ENCODE measurements around the gene PSMA5.
"Not testable (repeated sequence)": the region's sequence is repeated elsewhere in the genome, so short reads cannot be mapped to it uniquely, and the experiment has no call there.

The PSMA5 gene

DNA sequence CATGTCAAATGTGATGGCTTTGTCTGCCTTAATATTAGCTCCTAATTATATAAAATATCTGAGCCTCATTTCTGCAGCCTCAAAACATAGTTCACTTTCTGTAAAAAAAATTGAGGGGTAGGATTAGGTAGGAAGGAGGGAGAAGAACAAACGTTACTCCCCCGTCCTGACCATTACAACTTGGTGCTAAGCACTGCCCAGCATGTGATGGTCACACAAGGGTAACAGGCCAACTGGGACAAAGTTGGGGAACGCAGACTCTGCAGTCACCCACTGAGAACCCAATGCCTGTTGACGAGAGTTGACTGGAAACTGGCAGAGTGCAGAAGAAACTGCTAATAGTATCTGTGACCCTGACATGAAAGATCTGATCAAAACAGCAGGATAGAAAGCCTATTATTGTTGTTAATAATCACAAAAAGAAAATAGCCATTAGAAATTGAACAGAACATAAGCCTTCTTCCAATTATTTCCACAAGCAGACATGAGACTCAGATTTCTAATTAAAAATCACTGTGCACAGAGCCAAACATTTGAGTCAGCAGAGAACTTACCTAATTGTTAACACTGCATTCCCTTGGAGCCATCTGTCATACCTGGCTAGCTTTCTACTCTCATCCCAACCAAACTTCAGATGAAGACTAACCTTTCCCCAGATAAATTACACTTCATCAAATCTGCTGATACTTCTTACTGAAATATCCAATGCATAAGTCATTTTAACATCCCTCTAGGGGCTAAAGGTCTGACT is 34.0 kb downstream of the PSMA5 start:
- no peak for DNase-seq

DNA sequence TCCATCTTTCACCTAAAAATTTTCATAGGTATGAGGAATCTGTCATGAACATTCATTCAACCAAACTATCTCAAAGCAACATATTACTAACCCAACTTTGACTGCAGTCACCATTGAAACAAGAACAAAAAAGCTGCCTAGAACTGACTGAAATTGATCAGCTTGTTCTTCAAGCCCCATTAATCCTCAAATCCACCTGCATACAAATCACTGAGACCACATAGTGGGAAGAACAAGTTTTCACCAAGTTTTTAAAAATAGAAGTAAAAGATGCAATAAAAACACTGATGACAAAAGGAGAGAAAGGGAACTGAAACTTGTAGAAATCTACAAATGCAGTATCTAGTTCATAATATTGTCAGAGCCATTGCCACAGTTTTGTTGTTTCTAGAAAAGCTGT is 34.6 kb downstream of the PSMA5 start:
- DNase-seq = no peak

DNA sequence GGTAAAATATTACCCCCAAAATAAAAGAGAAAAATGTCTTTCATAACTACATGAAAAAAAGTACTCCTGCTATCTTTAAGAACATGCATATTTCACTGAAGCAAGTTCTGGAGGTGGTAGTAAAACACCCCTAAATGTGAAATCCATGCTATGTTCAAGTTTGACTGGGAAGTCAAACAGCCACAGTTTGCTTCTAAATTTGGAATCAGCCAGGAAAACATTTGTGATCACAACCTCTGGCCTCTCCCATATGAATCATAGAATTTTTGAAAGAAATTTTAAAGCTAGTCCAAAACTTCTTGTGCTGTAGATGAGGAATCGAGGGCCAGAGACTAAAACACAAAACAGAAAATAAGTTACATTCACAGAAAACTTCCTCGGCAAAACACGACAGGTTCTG is 35.1 kb downstream of the PSMA5 start:
- DNase-seq = peak; percentile 43

DNA sequence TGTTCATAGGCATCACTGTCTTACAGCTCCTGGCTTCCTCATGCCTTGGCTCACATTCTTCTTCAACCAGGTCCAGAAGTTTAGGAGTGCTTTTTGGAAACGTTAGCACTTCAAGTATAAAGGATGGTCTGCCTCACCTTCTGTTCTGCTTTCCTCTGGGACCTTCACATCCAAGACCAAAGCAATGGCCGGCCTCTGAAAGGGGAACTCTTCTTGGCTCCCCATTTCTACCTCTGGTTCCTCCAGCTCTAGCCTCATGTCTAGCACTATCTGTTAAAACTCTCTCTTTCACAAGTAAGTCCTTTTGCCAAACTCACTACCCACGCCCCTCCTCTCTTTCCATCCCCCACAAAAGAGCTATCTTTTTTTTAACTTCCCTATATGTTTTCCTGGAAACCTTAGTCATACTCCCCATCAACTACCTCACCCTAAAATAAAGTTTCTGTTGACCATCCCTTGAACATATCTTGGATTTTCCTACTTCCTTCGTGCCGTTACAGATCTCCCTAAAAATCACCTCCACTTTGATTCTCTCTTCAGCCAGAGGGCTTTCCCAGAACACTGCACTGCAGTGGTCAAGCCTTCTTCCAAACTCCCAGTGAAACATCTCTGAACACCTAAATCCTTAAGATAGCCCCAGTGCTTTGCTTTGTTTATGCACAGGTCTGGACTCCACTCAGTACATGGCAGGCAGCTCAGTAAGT is 36.5 kb downstream of the PSMA5 start:
- DNase-seq = no peak

DNA sequence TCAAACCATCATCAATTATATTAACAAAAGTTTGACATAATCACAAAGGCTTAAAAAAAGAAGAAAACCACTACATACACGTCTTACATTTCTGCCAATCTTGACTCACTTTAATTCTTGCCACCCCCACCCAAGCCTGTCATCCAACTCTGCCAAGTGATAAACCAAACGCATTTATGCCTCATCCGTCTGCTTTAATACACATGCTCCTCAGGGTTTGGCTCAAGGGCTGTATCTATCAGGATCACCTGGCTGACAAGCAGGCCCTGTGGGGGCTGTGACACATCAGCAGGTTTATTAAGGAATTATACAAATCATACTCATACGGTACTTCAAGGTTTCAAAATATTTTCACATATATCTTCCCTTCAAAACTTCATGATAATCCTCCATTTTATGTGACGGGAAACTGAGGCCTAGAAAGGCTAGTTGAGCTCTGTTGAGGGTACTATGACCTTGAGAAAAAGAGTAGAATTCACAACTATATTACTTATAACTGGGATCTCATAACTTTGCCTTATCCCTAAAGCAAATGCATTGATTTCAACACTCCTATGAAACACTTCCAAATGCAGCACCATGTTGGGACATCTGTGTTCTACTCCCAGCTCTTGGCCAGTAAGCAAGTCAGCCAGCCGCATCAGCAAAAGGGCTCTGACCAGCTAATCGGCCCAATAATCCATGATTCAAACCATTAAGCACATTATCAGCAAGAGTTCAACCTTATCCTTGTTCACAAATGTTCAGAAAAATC is 37.2 kb downstream of the PSMA5 start:
- DNase-seq = no peak

DNA sequence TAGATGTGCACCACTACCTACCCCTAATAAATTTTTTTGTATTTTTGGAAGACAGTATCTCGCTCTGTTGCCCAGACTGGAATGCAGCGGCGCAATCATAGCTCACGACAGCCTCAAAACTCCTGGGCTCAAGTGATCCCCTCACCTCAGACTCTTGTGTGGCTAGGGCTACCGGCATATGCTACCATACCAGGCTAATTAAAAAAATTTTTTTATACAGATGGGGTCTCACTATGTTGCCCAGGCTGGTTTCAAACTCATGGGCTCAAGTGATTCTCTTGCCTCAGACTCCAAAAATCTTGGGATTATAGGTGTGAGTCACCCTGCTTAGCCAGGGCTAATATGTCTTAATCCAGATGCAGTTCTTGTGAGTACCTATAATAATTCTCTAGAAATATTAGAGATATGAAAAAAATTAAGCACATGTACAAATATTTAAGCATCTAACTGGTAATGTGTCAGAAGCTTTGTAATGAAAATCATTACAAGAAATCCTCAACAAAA is 38.0 kb downstream of the PSMA5 start:
- no peak for DNase-seq

DNA sequence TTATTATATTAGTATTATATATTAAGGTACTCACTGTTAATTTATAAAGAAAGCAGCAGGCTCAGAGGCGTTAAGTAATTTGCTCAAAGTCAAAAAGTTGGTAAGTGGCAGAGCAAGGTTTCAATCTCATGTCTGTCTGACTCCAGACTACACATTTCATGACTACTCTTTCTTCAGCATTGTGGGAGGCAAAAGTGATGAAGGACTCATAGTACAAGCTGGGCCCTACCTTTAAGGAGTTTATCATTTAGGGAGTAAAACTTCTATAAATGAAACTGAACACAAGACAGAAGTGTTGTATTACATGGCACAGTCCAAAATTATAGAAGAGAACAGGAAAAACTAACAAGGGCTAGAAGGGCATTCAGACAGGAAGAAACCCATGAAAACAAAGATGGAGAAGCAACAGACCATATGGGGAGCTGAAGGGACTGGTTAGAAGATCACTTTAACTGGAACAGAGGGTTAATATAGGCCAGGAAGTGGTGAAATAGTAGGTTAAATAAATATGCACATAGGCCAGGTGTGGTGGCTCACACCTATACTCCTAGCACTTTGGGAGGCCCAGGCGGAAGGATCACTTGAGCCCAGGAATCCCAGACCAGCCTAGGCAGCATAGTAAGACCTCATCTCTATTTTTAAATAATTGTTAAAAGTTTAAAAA is 40.1 kb downstream of the PSMA5 start:
- no peak for DNase-seq

DNA sequence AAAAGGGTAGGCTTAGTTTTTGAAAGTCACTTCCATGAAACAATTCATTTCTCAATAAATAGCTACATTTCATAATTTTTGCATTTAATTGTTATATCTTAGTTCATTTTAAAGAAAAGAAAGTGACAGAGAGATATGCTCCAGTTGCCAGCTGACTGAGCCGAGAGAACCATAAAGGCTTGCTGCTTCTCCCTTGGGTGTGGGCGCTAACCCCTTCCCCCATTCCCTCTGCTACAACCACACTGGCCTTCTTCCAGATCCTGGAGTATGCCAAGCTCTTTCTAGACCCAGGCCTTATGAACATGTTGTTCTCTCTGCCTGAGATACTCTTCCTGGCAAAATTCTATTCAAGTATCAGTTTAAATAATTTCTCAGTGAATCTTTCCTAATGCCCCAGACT is 40.8 kb downstream of the PSMA5 start:
- no peak for DNase-seq

DNA sequence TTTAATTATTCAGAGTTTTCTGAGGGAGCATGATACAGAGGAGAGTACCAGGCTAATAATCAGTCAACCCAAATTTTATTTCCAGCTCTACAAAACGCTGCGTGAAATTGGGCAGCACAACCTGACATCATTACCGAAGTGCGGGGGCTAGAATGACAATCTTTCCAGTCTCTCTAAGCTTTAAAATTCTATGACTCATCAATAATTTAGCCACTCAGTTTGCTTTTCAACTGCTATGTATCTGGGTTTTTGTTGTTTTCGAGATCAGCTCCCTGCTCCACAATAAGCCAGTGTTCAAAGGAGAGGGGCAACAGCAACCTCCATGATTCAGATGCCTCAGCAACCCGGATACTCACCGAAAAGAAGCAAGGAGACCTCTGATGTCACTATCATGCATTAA is 42.4 kb downstream of the PSMA5 start:
- no peak for DNase-seq

DNA sequence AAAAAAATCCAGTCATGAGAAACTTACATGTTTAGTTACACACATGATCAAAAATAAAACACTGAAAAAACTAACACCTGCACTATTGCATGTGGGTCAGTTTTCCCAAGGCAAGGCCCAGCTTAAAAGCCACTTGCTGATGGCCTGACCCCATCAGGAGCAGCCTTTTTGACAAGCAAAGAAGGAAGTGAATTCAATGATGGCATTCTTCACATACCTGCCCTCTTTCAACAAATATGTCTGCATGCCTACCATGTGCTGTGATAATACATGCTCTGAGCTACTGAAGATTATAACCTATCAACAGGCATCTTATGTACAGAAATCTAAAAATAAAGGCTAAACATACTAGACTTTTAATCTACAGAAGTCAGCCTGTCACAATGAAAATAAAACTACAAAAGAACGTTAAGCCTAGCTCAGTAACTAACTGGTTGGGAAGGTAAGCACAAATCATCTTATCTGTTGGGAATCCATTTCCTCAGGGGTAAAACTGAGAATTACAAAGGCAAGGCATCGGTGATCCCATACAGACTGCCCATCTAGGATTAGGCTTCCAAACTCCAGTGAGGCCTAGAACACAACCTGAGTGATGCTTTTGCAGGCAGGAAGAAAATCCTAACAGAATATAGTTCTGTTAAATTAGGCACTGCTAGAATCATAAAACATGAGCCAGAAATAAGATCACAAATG is 43.0 kb downstream of the PSMA5 start:
- DNase-seq = no peak

DNA sequence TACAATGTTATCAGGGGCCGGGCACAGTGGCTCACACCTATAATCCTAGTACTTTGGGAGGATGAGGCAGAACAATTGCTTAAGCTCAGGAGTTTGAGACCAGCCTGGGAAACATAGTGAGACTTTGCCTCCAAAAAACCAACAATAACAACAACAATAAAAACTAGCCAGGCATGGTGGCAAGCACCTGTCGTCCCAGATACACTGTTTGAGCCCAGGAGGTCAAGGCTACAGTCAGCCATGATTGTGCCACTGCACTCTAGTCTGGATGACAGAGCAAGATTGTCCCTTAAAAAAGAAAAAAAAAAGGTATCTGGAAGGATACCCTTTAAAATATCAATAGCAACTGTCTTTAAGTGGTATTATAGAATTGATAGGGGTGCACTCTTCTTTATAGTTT is 44.7 kb downstream of the PSMA5 start:
- no peak for DNase-seq

DNA sequence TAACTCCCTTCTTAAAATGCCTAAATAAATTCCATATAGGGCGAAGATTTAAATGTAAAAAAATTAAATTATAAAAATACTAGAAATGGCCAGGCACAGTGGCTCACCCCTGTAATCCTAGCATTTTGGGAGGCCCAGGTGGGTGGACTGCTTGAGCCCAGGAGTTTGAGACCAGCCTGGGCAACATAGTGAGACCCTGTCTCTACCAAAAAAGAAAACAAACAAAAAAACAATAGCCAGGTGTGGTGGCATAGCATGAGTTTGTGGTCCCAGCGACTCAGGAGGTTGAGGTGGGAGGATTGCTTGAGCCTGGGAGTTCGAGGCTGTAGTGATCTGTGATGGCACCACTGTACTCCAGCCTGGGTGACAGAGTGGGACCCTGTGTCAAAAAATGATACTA is 46.3 kb downstream of the PSMA5 start:
- no peak for DNase-seq

DNA sequence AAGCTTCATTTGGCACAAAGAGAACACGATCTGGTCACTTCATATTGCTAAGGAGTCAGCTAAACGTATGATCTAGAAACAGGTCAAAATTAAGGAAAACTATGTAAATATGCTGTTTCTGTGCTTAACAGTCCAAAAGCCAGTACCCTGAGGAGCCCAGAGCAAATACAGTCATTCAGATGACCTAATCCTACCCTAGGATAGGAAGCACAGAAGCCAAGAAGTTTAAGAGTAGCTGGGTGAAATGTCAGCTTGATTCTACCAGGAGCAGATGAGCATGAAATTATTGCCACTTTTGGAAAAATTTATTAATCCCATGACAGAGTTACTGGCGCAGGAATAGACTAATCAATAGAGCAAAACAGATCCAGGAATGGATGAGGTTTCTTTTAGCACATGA is 46.8 kb downstream of the PSMA5 start:
- no peak for DNase-seq

DNA sequence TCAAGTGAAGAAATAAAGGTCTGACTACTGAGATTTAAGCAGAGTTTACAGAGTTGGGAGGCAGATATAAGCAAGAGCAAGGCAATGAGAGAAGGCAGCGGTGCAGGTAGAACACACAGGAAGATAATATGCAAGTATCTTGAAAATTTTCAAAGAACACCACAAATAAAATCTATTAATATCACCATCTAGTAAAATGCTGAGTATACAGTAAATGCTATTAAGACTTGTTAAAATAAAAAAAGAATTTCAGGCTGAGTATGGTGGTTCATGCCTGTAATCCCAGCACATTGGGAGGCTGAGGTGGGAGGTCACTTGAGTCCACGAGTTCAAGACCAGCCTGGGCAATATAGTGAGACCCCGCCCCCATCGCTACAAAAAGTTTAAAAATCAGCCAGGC is 48.5 kb downstream of the PSMA5 start:
- DNase-seq = no peak

DNA sequence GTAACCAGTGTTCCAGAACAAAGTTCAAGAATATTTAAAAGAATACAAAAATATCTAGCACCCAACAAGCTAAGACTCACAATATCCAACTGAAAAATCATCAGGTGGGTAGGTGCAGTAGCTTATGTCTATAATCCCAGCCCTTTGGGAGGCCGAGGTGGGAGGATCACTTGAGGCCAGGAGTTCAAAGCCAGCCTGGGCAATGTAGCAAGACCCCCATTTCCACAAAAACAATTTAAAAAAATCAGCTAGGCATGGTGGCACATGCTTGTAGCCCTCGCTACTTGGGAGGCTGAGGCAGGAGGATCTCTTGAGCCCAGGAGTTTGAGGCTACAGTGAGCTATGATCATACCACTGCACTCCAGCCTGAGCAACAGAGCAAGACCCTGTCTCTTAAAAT is 52.6 kb downstream of the PSMA5 start:
- not testable (repeated sequence) for DNase-seq

DNA sequence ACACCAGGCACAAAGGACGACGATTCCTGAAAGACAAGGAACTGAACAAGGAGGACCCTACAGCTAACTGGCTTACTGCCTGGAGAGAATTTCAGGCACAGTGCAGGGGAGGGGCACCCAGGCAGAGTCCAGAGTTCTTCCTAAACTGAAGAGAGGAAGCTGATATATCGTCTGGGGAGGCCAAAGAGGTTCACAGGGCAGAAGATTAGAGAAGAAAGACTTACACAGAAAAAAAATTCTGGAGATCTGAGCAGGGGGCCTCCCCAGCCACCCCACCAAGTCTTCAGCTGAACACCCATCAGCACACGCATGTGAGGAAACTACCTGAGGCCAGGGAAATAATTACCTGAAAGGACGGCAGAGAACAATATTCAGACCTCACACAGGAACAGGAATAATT is 53.1 kb downstream of the PSMA5 start:
- DNase-seq = no peak

DNA sequence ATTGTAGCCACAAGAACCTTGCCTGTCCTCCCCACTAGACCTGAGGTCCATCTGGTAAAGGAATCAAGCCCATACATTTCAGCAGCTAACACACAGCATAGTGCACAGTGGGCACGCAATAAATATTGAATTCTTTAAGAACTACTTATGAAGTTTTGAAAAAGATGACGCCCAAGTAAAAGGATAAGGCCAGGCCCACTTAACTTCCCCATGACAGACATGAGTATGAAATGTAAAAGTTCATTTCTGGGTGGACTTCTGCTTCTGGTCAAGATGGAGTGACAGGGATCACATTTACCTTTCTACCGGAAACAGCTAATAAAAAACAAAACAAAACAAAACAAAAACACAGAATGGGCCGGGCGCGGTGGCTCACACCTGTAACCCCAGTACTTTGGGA is 54.0 kb downstream of the PSMA5 start:
- DNase-seq = no peak

DNA sequence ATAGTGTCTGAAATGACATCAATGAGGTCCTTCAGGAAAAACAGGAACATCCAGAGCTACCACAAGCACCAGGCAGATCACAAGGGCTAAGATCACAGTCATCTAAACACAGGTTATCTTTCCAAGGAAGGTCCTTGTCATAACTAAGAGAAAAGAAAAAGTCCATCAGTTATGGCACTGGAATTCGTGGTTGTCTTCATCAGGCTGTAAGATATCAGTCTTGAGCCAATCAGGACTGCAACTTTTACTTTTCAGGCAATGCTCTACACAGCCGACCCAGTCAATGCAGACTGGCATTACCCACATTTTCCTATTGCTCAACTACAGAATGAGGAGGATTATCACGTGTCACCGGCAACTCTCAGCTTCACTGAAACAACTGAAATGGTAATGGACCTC is 54.9 kb downstream of the PSMA5 start:
- DNase-seq = peak; percentile 70

DNA sequence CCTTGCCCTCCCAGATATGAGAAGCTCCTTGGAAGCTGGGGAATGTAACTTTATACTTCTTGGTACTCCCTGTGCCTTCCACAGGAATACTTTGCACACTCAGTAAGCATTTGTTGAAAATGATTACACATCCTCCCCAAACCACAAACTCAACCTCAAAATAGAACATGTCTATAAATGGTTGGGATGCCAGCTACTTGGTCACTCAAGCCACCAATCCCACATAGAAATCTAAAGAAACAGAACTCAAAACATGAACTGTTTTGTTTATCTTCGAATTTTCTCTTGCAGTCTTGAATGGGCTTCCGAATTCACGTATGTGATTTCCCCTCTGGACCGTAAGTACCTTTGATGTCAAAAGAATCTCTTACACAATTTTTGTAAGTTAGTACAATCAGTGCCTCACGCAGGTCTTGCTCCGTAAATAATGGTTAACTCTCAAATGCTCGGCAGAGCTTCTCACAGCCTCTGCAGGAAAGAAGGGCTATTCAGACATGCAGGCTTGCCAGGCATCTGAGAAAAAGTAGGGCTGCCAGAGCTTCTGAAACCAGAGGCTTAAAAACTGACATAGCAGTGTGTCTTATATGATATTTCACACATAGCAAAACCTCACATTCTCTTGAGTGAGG is 55.4 kb downstream of the PSMA5 start:
- peak; percentile 97 for DNase-seq

DNA sequence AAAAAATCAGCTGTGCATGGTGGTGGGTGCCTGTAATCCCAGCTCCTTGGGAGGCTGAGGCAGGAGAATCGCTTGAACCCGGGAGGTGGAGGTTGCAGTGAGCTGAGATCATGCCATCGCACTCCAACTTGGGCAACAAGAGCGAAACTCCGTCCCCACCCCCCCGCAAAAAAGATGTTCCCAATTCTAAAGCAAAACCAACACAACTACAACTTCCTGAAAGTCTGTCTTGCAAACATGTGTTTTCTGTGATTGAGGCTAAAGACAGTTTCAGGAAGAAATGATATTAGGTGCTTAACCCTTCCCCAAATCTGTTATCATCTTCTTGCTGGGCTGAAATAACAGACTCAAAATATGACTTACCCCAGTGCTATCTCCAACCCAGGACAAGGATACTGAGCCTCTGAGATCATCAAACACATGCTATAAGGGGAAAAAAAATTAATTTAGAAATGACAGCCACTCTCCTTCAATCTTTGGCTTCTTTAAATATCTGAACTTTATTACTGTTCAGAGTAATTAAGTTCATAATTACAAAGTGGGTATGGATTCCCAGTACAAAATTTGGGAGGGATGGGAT is 57.0 kb downstream of the PSMA5 start:
- peak; percentile 68 for DNase-seq

DNA sequence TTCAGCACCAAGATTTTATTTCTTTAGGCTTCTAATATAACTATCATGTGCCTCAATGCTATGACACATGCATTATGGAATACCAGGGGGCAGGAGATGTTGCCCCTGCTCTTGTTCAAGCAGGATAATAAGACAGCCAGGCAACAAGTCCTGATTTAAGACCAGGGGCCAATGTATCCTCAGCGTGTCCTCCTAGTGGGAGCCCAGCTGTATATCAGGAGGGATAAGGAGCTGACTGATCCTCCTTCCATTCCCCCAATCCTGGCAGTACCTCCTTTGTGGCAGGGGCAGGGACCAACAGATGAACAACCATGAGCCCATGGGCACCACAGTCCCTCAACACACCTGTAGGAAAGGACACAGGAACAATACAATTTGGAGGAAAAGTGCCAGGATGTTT is 57.8 kb downstream of the PSMA5 start:
- no peak for DNase-seq

DNA sequence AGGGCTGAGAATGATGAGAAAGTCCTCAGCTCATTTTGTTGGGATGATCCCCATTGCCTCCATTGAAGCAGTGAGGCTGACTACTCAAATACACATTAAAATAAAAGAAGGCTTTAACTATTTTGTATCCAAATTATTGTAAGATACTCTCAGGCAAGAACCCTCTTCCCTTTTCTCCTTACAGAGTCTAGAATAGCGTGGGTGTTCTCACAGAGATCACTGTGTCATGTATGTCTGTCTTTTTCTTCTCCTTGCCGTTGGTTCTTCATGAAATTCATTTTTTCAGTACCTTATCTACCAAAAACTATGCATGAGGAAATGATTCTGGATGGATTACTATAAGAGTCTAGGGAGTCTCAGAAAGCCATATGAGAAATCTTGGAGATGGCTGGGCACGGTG is 58.6 kb downstream of the PSMA5 start:
- no peak for DNase-seq

Data from fibroblast of skin of right quadriceps (primary cell).